Cardiac atrium fibroblast (primary cell): ENCODE measurements around the gene TLCD4. TPM values are rescaled to one million over a fixed set of nuclear protein-coding genes. Genes with fewer than 3 reads are reported as not detected.

Experiments used
- total RNA-seq: library from RNA; depleted of rRNA; stranded (reverse); fragments of >200 nt; gene quantifications from 2 replicates; pipeline ENCODE4 v1.2.3, GENCODE V29; 2015

The TLCD4 gene, protein sequence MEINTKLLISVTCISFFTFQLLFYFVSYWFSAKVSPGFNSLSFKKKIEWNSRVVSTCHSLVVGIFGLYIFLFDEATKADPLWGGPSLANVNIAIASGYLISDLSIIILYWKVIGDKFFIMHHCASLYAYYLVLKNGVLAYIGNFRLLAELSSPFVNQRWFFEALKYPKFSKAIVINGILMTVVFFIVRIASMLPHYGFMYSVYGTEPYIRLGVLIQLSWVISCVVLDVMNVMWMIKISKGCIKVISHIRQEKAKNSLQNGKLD
- 0.32 and 0.54 TPM in 2 replicates for total RNA-seq

DNA sequence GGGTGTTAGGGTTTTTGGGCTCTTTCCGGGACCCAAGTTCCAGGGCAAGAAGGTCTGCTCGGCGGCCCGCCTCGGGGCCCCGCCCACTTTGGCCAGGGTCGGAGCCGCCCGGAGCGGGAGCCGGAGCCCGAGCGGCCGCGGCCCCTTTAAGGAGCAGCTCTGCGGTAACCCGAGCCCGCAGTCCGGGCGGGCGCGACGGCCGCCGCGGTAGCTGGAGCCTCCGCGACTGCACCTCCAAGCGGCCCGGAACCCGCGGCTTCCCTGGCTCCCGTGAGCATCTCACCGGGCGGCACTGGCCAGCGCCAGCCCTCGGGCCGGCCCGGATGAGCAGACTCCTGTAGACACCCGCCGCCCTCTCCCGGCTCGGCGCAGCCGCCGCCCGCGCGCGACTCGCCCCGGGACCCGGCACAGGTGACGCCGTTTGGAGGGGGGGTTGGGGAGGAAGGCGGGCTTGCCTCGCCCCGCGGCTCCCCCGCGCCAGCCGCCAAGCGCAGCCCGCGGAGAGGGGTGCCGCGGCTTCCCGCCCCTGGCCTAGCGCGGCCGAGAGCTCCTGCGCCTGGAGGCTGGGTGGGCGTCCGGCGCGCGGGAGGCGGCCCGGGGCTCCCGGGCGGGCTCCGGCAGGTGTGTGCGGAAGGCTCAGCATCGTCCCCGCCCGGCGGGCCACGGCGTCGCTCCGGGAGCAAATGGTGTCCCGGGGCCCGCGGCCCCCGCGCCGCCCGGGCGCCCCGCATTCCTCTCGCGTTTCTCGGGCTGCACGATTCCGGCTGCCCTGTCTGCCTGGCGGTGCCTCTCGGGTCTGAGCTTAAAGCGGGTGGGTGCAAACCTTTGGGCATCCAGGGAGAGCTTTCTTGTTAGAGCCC lies at the start of gene TLCD4:
TLCD4 (plus strand) TSS at position 149 of the 860 bp plus-strand sequence. CDS start 26,547 bp downstream, outside the sequence.

DNA sequence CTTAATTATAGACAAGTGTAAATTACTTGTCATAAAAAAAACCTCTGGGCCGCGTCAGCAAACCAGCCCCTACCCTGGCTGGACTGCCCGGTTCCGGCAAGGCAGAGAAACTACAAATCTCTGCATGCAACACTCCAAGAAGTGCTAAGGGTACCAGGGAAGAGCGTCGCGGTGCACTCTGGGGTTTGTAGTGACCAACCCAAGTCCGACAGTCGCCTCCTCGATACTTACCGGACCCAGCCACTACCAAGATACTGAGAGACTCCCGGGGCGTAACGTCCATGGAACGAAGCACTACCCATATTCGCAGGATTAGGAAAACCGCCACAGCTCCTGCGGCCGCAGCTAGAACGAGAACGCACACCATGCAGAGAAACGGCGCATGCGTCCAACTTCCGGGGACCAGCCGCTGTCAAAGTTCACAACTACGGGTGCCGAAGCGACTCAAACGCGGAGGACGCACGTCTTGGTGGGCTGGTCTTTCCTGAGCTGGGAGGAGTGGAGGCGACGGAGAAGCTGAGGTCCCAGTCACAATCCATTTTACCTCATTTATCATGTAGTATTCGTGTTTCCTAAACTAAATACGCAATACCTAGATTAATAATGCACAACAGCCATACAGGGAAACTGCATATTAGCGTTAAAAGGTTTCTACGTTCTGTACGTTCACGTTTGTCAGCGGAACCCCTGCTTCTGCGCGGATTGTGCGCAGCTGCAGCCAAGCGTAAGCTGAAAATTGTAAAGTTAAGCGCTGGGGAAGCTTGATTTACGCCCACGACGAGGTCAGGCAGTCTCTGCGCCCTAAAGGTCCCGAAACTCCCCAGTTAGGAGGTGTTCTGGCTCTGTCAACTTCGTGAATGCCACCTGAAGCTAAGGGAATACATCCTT lies 44.4 kb upstream of the TLCD4 start, which contains the start of gene ALG14:
ALG14 (minus strand) TSS at position 420 of the 888 bp plus-strand sequence; CDS start at position 367, 53 bp downstream.

Other genes starting within 250 kb of the TLCD4 start
- 273 and 286 TPM in 2 replicates for gene CNN3, start 190.2 kb upstream of the TLCD4 start, total RNA-seq
- gene ALG14, start 44.4 kb upstream of the TLCD4 start, total RNA-seq, result 1.1 and 11.7 TPM in 2 replicates
- 10.9 and 11.4 TPM in 2 replicates for gene RWDD3, start 116.9 kb downstream of the TLCD4 start, total RNA-seq